GM13976 (cell line): ENCODE measurements around the gene AP1G1.

Source experiments
- DNase-seq: peaks from one replicate; pipeline ENCODE4 v3.0.0; 2012; ENCODE audit warnings: low spot score
- in situ Hi-C: fragments of 300-500 bp; cut with MboI; formaldehyde crosslinking; loops from one replicate; pipeline ENCODE4 v1.12.0; 2022; ENCODE audit warnings: low sequenced_read_pairs, mixed read lengths, inconsistent platforms; ENCODE audit not compliant: unreplicated experiment
- TF ChIP-seq, protein P1 (sequence below): IDR thresholded peaks from 2 replicates; pipeline ENCODE4 v1.5.1; 2012; ENCODE audit warnings: borderline replicate concordance, mild to moderate bottlenecking; ENCODE audit not compliant: insufficient read depth; ENCODE audit errors: extremely low read depth, missing control alignments, control extremely low read depth

The AP1G1 gene

GRCh38 chr16:71737501-71737900 lies 71.1 kb downstream of the AP1G1 start:
- TF ChIP-seq, protein P1, sequence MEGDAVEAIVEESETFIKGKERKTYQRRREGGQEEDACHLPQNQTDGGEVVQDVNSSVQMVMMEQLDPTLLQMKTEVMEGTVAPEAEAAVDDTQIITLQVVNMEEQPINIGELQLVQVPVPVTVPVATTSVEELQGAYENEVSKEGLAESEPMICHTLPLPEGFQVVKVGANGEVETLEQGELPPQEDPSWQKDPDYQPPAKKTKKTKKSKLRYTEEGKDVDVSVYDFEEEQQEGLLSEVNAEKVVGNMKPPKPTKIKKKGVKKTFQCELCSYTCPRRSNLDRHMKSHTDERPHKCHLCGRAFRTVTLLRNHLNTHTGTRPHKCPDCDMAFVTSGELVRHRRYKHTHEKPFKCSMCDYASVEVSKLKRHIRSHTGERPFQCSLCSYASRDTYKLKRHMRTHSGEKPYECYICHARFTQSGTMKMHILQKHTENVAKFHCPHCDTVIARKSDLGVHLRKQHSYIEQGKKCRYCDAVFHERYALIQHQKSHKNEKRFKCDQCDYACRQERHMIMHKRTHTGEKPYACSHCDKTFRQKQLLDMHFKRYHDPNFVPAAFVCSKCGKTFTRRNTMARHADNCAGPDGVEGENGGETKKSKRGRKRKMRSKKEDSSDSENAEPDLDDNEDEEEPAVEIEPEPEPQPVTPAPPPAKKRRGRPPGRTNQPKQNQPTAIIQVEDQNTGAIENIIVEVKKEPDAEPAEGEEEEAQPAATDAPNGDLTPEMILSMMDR, result no peak
- no peak for DNase-seq
- in situ Hi-C loops, result no loop called here

DNA sequence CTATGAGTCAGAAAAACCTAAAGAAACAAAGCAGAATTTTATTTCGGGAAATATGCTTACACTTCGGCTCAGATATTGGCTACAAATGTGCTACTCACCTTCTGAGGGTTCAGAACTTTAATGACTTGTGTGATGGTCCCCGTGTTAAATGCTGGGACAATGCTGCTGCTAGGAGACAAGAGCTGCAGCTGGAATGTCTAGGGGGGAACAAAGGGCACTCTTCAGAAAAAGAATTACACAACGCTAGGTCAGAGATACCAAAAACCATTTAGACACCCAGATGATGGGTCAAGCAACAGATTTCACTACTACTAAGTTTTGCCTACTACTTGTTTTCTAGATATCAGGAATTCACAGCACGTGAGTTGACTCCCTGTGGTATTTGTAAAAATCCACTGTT lies 74.1 kb downstream of the AP1G1 start:
- in situ Hi-C loops, result no loop called here
- no peak for DNase-seq
- TF ChIP-seq, protein P1, result no peak

GRCh38 chr16:71732587-71732986 lies 76.0 kb downstream of the AP1G1 start:
- TF ChIP-seq, protein P1, result no peak
- in situ Hi-C loops, result no loop called here
- no peak for DNase-seq

DNA sequence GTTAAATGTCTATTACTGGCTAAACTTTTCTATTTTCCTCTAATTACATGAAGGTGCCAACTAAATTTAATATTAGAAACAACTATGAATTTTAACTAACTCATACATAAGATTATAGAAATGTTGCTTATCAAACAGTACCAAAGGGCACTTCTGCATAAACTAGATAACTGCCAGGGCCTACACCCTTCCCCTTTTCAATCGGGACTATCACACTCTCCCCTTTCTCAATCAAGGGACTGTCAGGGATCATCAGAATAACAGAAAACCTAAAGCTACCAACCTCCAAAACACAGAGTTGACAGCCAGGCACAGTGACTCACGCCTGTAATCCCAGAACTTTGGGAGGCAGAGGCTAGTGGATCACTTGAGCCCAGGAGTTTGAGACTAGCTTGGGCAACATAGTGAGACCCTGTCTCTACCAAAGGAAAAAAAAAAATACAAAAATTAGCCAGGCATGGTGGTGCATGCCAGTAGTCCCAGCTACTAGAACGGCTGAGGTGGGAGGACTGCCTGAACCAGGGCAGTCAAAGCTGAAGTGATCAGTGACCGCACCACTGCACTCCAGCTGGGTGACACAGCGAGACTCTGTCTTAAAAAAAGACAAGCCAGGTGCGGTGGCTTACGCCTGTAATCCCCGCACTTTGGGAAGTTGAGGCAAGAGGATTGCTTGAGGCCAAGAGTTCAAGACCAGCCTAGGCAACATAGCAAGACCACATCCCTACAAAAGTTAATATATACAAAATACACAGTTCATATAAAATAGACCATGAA lies 80.9 kb downstream of the AP1G1 start:
- in situ Hi-C loops, result no loop called here
- DNase-seq, result no peak
- TF ChIP-seq, protein P1, result no peak

DNA sequence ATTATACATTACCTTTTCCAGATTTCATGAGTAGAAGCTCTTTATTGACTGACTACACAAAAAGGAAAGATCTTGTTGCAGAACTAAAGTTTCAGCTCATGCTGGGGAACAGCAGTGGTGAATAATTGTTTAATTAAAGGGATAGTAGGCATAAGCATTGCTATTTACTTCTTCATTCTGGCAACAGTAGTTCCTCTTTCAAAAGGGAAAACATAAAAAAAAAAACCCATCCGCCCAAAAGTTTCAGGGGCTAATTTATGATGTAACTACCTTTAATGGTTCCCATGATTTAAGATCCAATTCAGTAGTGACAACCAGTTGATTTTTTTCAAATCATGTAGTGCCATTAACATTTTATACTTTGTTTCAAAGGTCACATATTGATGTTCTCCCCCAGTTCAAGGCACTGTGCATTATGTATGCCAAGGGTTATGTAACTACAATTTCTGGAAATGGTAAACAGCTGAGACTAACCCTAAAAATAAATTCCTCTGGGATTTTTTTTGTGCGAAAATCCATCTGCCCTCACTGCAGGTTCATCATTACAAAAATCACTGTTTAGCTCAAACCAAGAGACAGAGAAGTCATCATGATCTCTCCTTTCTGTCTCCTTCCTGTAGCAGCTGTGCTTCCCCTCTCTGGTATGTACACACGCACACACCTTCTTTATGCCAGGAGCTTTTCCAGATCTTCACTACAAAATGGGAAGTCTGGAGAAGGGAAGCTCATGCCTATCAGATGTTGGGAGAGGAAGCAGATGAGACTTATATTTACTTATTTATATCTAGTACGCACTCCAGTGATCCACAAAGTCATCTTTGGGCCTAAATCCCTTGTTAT lies 81.9 kb downstream of the AP1G1 start:
- in situ Hi-C loops, result no loop called here
- TF ChIP-seq, protein P1, result no peak
- peak; percentile 26 for DNase-seq

DNA sequence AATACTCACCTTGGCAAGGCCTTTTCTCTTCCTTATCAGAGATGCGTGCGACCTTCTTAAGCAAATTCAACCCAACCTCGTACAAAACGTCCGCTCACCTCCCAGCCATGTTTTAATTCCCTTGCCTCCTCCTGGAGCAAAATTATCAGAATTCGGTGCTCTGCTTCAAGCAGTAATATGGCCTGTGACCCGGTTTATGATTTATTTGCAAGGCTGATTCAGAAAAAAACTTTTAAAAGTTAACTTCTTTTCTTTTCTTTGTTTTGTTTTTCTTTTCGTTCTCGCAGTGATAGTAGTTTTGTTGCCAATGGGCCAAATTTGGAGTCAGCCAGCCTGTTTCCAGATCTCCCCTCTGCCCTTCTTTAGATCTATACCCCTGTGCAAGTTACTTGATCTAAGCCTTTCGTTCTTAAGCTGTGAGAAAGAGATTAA lies 84.3 kb downstream of the AP1G1 start, which contains the start of gene PHLPP2:
Gene PHLPP2 (minus strand): TSS at position 382 of the 432 bp plus-strand sequence. CDS start 9,906 bp downstream, outside the sequence.
- no peak for DNase-seq
- TF ChIP-seq, protein P1, result no peak
- in situ Hi-C loops, result no loop called here
